ENCODE results near the gene PHACTR3. TPM values are rescaled to one million over a fixed set of nuclear protein-coding genes. Genes with fewer than 3 reads are reported as not detected.

PHACTR3 gene
- total and polyA plus RNA-seq, 2 of the 8 experiments (the other 6 are each of a cell fraction or from before 2014, with no cell fraction given): 0.05 to 0.13 TPM

DNA sequence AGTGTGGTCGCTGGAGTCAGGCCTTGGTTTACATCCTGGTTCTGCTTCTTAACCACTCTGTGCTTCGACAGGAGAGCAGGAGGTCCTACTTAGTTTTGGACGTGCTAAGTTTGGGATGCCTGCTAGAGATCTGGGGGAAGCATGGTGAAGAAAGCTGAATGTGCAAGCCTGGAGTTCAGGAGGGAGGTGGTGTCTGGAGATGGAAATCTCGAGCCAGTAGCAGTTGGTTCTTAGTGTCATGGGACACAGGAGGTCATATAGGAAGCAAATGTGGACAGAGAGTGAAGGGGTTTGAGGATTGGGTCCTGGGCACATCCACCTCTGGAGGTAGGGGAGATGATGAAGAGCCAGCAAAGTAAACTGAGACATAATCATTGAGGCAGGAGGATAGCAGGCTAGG lies 197.7 kb downstream of the PHACTR3 start:
- no peak overlapping the region for H3K9ac ChIP-seq (replicated peaks in 1 of 4; ENCODE audit: extremely low read depth in 1 of 4, low read depth in 3 of 4, low read length in 3 of 4)
- H3K4ac ChIP-seq (replicated peaks; ENCODE audit: insufficient read length, low read depth, low read length): no peak overlapping the region
- no peak overlapping the region for H2BK15ac ChIP-seq (ENCODE audit: low read length)
- H3K4me2 ChIP-seq (ENCODE audit: insufficient read depth in 1 of 2, low read depth in 2 of 2, low read length in 2 of 2): no peak overlapping the region
- ChIA-PET POLR2A (ENCODE audit: partially characterized antibody) (no interaction called here), CTCF (ENCODE audit: partially characterized antibody) (no interaction called here)
- no peak overlapping the region for H4K8ac ChIP-seq (ENCODE audit: extremely low read depth, insufficient read depth, low read length)
- peaks cover 0 to 2% (median 0%) of the 10 kb centered on the region in 4 experiments; a peak in 1 of 7 replicates for H3K27me3 ChIP-seq (replicated peaks in 1 of 4; ENCODE audit: control insufficient read depth in 3 of 4, extremely low read depth in 1 of 4, insufficient read depth in 3 of 4, low read length in 3 of 4)
- no peak overlapping the region for H4K91ac ChIP-seq (replicated peaks; ENCODE audit: insufficient read length, low read length)
- FAIRE-seq (no peak), DNase-seq (ENCODE audit: low read depth in 1 of 2, low spot score in 2 of 2) (no peak)
- no peaks in the 10 kb centered on the region for H3K4me1 ChIP-seq (replicated peaks in 1 of 4; ENCODE audit: control insufficient read depth in 3 of 4, insufficient read depth in 4 of 4, low read length in 3 of 4)
- no peaks in the 10 kb centered on the region for H4K20me1 ChIP-seq (replicated peaks in 1 of 2; ENCODE audit: control insufficient read depth in 1 of 2, insufficient read depth in 2 of 2, low read length in 2 of 2)
- H3K27ac ChIP-seq (ENCODE audit: low read depth, low read length): no peak overlapping the region
- H2AFZ ChIP-seq (ENCODE audit: low read length): no peak overlapping the region
- H2BK20ac ChIP-seq (ENCODE audit: low read length): no peak overlapping the region
- no peak overlapping the region for H3K18ac ChIP-seq (ENCODE audit: extremely low read depth, low read length)
- H3K79me1 ChIP-seq (ENCODE audit: low read depth, low read length): no peaks in the 10 kb centered on the region
- no peak overlapping the region for H3K56ac ChIP-seq (replicated peaks; ENCODE audit: insufficient read length, low read depth, low read length)
- no peak overlapping the region for H4K5ac ChIP-seq (ENCODE audit: insufficient read length, low read depth, low read length)
- peaks cover 78 to 81% of the 10 kb centered on the region in 2 experiments for H3K9me3 ChIP-seq (ENCODE audit: insufficient read depth in 2 of 2, low read depth in 1 of 2, low read length in 1 of 2)
- H3K23me2 ChIP-seq (ENCODE audit: low read depth, low read length): no peaks in the 10 kb centered on the region
- no peak overlapping the region for H2AK5ac ChIP-seq (ENCODE audit: low read depth, low read length)
- H2BK12ac ChIP-seq (ENCODE audit: low read depth, low read length): no peak overlapping the region
- no peak overlapping the region for H2BK5ac ChIP-seq (ENCODE audit: low read depth, low read length)
- no peak overlapping the region for H3K4me3 ChIP-seq (ENCODE audit: extremely low read depth in 1 of 4, insufficient read depth in 2 of 4, low read depth in 3 of 4, low read length in 4 of 4)
- H3K23ac ChIP-seq (ENCODE audit: insufficient read length): no peak overlapping the region
- no peaks in the 10 kb centered on the region for H3K79me2 ChIP-seq (ENCODE audit: control insufficient read depth in 1 of 2, insufficient read depth in 2 of 2, low read length in 2 of 2)
- 48% methylated on average over 4 of the region's 4 CpGs; no CpG with 5 or more reads in 1 of the 2 experiments for WGBS, 2 experiments (ENCODE audit: extremely low coverage in 1 of 2, insufficient coverage in 1 of 2, insufficient read length in 1 of 2, insufficient replicate concordance in 2 of 2, low coverage in 1 of 2, low lambda C conversion rate in 2 of 2, missing lambda C conversion rate in 1 of 2)
- H3K14ac ChIP-seq (ENCODE audit: insufficient read length): no peak overlapping the region
- no peak overlapping the region for H2BK120ac ChIP-seq (replicated peaks; ENCODE audit: low read depth, low read length)
- H3K36me3 ChIP-seq (ENCODE audit: control insufficient read depth in 2 of 4, insufficient read depth in 4 of 4, low read length in 3 of 4): no peaks in the 10 kb centered on the region
- no peak for TF ChIP-seq RFX5 (IDR thresholded peaks at IDR 0.05; ENCODE audit: borderline replicate concordance, low read depth, low read length)
- TF ChIP-seq TAF1 (IDR thresholded peaks at IDR 0.05; ENCODE audit: low read depth, low read length): no peak
- TF ChIP-seq CBX5 (IDR thresholded peaks at IDR 0.05; ENCODE audit: low read depth, low read length): no peak
- no peak for TF ChIP-seq CHD2 (IDR thresholded peaks at IDR 0.05; ENCODE audit: low read length)
- TF ChIP-seq, protein P1, sequence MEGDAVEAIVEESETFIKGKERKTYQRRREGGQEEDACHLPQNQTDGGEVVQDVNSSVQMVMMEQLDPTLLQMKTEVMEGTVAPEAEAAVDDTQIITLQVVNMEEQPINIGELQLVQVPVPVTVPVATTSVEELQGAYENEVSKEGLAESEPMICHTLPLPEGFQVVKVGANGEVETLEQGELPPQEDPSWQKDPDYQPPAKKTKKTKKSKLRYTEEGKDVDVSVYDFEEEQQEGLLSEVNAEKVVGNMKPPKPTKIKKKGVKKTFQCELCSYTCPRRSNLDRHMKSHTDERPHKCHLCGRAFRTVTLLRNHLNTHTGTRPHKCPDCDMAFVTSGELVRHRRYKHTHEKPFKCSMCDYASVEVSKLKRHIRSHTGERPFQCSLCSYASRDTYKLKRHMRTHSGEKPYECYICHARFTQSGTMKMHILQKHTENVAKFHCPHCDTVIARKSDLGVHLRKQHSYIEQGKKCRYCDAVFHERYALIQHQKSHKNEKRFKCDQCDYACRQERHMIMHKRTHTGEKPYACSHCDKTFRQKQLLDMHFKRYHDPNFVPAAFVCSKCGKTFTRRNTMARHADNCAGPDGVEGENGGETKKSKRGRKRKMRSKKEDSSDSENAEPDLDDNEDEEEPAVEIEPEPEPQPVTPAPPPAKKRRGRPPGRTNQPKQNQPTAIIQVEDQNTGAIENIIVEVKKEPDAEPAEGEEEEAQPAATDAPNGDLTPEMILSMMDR (IDR thresholded peaks at IDR 0.05; ENCODE audit: control extremely low read depth in 1 of 3, insufficient read depth in 1 of 3, low read depth in 1 of 3, low read length in 3 of 3): no peak
- no peak for TF ChIP-seq ASH2L (IDR thresholded peaks at IDR 0.05; ENCODE audit: low read length)
- TF ChIP-seq, protein P2, sequence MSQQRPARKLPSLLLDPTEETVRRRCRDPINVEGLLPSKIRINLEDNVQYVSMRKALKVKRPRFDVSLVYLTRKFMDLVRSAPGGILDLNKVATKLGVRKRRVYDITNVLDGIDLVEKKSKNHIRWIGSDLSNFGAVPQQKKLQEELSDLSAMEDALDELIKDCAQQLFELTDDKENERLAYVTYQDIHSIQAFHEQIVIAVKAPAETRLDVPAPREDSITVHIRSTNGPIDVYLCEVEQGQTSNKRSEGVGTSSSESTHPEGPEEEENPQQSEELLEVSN (IDR thresholded peaks at IDR 0.05): no peak
- no peak for TF ChIP-seq RAD21 (IDR thresholded peaks at IDR 0.05 in 1 of 2, conservative IDR thresholded peaks at IDR 0.05 in 1 of 2; ENCODE audit: low read depth in 2 of 2, low read length in 2 of 2)
- TF ChIP-seq, protein P3, sequence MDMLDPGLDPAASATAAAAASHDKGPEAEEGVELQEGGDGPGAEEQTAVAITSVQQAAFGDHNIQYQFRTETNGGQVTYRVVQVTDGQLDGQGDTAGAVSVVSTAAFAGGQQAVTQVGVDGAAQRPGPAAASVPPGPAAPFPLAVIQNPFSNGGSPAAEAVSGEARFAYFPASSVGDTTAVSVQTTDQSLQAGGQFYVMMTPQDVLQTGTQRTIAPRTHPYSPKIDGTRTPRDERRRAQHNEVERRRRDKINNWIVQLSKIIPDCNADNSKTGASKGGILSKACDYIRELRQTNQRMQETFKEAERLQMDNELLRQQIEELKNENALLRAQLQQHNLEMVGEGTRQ (IDR thresholded peaks at IDR 0.05; ENCODE audit: low read length): no peak
- no peak for TF ChIP-seq TBP (IDR thresholded peaks at IDR 0.05; ENCODE audit: low read depth, low read length)
